GM23338 (cell line): ENCODE results near the gene MOB3B.

ENCODE experiments used
- CTCF ChIP-seq, 2 experiments: fragments of 200-600 bp in 1 of 2; sonication (generic) in 1 of 2; conservative IDR thresholded peaks; 2 replicates each; pipeline versions ENCODE4 v1.5.1 to v1.6.1; 2016 to 2017; ENCODE audit warnings: antibody characterized with exemption in 2 of 2, low read depth in 2 of 2, mild to moderate bottlenecking in 2 of 2, moderate library complexity in 1 of 2
- EZH2phosphoT487 ChIP-seq: fragments of 200-600 bp; sonication (generic); IDR thresholded peaks from one replicate; pipeline ENCODE4 v1.8.1; 2018; ENCODE audit warnings: antibody characterized with exemption; ENCODE audit not compliant: unreplicated experiment
- POLR2AphosphoS5 ChIP-seq: IDR thresholded peaks from 2 replicates; pipeline ENCODE4 v1.6.1; 2016; ENCODE audit warnings: antibody characterized with exemption, low read depth
- ZNF114 ChIP-seq: fragments of 250-450 bp; sonication (Bioruptor Pico); IDR thresholded peaks from 2 replicates; pipeline ENCODE4 v1.5.0; 2020; ENCODE audit warnings: mild to moderate bottlenecking, moderate library complexity
- ZNF331 ChIP-seq: fragments of 250-450 bp; sonication (Bioruptor Pico); IDR thresholded peaks from 2 replicates; pipeline ENCODE4 v1.5.0; 2020; ENCODE audit warnings: low read depth, mild to moderate bottlenecking, moderate library complexity

- TF ChIP-seq POLR2AphosphoS5 (no peak), EZH2phosphoT487 (no peak), CTCF (conservative IDR thresholded peaks at IDR 0.05; ENCODE audit: low read depth in 2 of 2) (no peak), ZNF331 (no peak), ZNF114 (CRISPR knock-in tag) (no peak)
These were observed 176.5 kb downstream of the MOB3B start for GRCh38 chr9:27353166-27353473.
